OCI-LY1 (cell line): Measurements from ENCODE around the gene HORMAD2.

Source experiments
- H2AFZ ChIP-seq: fragments of 200-600 bp; sonication (generic), shearing (Covaris generic); 2 replicates; pipeline ENCODE4 v1.6.0; 2014; ENCODE audit warnings: antibody characterized with exemption, mild to moderate bottlenecking, low read length
- H3F3A ChIP-seq: fragments of 200-600 bp; sonication (generic), shearing (Covaris generic); 2 replicates; pipeline ENCODE4 v1.6.0; 2014; ENCODE audit warnings: mild to moderate bottlenecking, antibody characterized with exemption, low read length, moderate library complexity; ENCODE audit not compliant: insufficient read depth
- H3K27ac ChIP-seq: fragments of 200-600 bp; sonication (generic); 2 replicates; pipeline ENCODE4 v1.5.1; 2014; ENCODE audit warnings: low read length, mixed run types, mild to moderate bottlenecking, low read depth; ENCODE audit not compliant: poor library complexity, severe bottlenecking
- H3K27me3 ChIP-seq: fragments of 200-600 bp; sonication (generic); 2 replicates; pipeline ENCODE4 v1.6.0; 2014; ENCODE audit warnings: antibody characterized with exemption, mild to moderate bottlenecking, low read length, moderate library complexity; ENCODE audit not compliant: insufficient read depth
- H3K36me3 ChIP-seq: fragments of 200-600 bp; sonication (generic); 2 replicates; pipeline ENCODE4 v1.6.1; 2014; ENCODE audit warnings: mild to moderate bottlenecking, antibody characterized with exemption, low read length, moderate library complexity, mixed read lengths; ENCODE audit not compliant: insufficient read depth
- H3K4me1 ChIP-seq: fragments of 200-600 bp; sonication (generic); 2 replicates; pipeline ENCODE4 v1.5.1; 2014; ENCODE audit warnings: mild to moderate bottlenecking, low read length, moderate library complexity; ENCODE audit not compliant: insufficient read depth, severe bottlenecking
- H3K4me2 ChIP-seq: fragments of 200-600 bp; sonication (generic), shearing (Covaris generic); 2 replicates; pipeline ENCODE4 v1.6.1; 2014; ENCODE audit warnings: low read length
- H3K4me3 ChIP-seq: fragments of 200-600 bp; sonication (generic); 2 replicates; pipeline ENCODE4 v1.5.1; 2014; ENCODE audit warnings: low read length, low read depth, mild to moderate bottlenecking, mixed read lengths; ENCODE audit not compliant: poor library complexity, severe bottlenecking
- H3K79me2 ChIP-seq: fragments of 200-600 bp; shearing (Covaris generic); 2 replicates; pipeline ENCODE4 v1.6.1; 2016; ENCODE audit warnings: mixed run types, low read length, mixed read lengths; ENCODE audit not compliant: insufficient read depth
- H3K9ac ChIP-seq: fragments of 200-600 bp; sonication (generic), shearing (Covaris generic); 2 replicates; pipeline ENCODE4 v1.6.1; 2014; ENCODE audit warnings: mild to moderate bottlenecking, low read length, mixed read lengths
- H3K9me2 ChIP-seq: fragments of 200-600 bp; sonication (generic), shearing (Covaris generic); 2 replicates; pipeline ENCODE4 v1.6.1; 2014; ENCODE audit warnings: low read depth, mild to moderate bottlenecking, low read length, mixed read lengths
- H3K9me3 ChIP-seq: fragments of 200-600 bp; shearing (Covaris generic); 2 replicates; pipeline ENCODE4 v1.6.1; 2014; ENCODE audit warnings: low read length, mixed read lengths
- H4K20me1 ChIP-seq: fragments of 200-600 bp; sonication (generic), shearing (Covaris generic); 2 replicates; pipeline ENCODE4 v1.6.0; 2016; ENCODE audit warnings: mild to moderate bottlenecking, low read length; ENCODE audit not compliant: insufficient read depth
- EZH2 ChIP-seq: fragments of 200-600 bp; sonication (generic), shearing (Covaris generic); IDR thresholded peaks from 2 replicates; pipeline ENCODE4 v1.8.0; 2017; ENCODE audit warnings: borderline replicate concordance, mixed run types, mild to moderate bottlenecking, antibody characterized with exemption, low read length, moderate library complexity, mixed read lengths
- TF ChIP-seq, protein P1 (sequence below): fragments of 200-600 bp; sonication (generic), shearing (Covaris generic); IDR thresholded peaks from 2 replicates; pipeline ENCODE4 v1.5.1; 2017; ENCODE audit warnings: mild to moderate bottlenecking, antibody characterized with exemption, low read length, moderate library complexity, mixed read lengths

The HORMAD2 gene

DNA sequence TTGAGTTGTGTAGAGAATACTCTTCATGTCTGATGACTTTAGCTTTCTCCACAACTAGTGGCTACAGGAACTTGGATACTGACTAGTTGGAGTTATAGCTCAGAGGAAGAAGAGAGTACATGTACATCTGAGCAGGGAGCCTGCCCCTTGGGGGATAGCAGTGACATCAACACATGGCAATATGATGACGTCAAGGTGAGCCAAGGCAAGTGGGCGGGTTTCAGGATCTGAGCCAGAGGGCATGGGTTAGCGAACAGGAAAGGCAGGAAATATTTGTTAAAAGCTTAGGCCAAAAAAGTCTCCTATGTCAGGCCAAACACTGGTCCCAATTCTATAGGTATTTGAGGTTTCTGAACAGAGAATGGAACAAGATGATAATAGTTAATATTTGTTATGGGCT, 42.0 kb upstream of the HORMAD2 start:
- Histone ChIP-seq H3F3A (no peaks in the 10 kb centered on the region), H3K4me1 (no peaks in the 10 kb centered on the region), H3K9me2 (no peaks in the 10 kb centered on the region), H4K20me1 (no peaks in the 10 kb centered on the region), H3K9me3 (no peaks in the 10 kb centered on the region), H3K79me2 (no peaks in the 10 kb centered on the region), H3K27me3 (peaks cover 6% of the 10 kb centered on the region; the same call in 1 of the 2 replicates), H3K36me3 (no peaks in the 10 kb centered on the region), H3K4me3 (no peak overlapping the region), H3K27ac (no peak overlapping the region), H3K4me2 (no peak overlapping the region), H3K9ac (no peak overlapping the region), H2AFZ (no peak overlapping the region)
- TF ChIP-seq, protein P1, sequence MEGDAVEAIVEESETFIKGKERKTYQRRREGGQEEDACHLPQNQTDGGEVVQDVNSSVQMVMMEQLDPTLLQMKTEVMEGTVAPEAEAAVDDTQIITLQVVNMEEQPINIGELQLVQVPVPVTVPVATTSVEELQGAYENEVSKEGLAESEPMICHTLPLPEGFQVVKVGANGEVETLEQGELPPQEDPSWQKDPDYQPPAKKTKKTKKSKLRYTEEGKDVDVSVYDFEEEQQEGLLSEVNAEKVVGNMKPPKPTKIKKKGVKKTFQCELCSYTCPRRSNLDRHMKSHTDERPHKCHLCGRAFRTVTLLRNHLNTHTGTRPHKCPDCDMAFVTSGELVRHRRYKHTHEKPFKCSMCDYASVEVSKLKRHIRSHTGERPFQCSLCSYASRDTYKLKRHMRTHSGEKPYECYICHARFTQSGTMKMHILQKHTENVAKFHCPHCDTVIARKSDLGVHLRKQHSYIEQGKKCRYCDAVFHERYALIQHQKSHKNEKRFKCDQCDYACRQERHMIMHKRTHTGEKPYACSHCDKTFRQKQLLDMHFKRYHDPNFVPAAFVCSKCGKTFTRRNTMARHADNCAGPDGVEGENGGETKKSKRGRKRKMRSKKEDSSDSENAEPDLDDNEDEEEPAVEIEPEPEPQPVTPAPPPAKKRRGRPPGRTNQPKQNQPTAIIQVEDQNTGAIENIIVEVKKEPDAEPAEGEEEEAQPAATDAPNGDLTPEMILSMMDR, result no peak
- TF ChIP-seq EZH2, result no peak

DNA sequence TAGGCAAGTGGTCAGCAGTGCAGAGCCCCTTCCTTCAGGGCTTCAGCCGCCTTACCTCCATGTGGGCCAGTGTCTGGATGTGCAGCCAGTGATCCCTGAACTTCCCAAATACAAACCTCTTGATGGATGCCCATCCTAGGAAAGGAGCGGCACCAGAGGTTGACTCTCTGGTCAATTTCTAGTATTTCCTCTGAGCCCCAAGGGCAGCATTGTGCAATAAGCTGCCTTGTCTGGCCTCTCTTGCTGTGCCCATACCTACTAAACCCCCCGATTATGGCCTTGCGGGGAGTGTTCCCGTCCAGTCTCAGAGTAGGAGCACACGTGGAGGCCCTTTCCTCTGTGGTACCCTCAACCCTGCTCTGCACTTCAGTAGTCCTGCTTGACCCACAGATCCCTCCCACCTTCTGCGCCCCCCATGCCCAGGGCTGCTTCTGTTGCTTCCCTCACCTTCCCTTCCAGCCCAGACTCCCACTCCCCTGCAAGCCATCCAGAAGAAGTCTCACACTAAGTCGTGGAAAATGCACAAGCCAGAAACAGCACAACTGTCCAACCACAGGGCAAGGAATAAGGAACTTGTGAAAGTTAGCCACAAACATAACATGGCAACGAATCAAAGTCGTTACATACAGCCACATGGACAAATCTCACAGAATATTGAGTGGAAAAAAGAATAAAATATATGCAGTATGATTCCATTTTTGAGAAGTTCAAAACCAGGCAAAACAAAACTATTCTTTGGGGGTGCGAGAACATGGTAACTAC, 39.6 kb upstream of the HORMAD2 start:
- Histone ChIP-seq H3F3A (no peaks in the 10 kb centered on the region), H3K27ac (no peak overlapping the region), H2AFZ (no peak overlapping the region), H3K4me1 (no peaks in the 10 kb centered on the region), H3K4me3 (no peak overlapping the region), H3K79me2 (no peaks in the 10 kb centered on the region), H3K9me2 (no peaks in the 10 kb centered on the region), H3K27me3 (peaks cover 3% of the 10 kb centered on the region; the same call in 1 of the 2 replicates), H3K9ac (no peak overlapping the region), H3K4me2 (no peak overlapping the region), H3K9me3 (no peaks in the 10 kb centered on the region), H3K36me3 (no peaks in the 10 kb centered on the region), H4K20me1 (no peaks in the 10 kb centered on the region)
- TF ChIP-seq, protein P1, result no peak

DNA sequence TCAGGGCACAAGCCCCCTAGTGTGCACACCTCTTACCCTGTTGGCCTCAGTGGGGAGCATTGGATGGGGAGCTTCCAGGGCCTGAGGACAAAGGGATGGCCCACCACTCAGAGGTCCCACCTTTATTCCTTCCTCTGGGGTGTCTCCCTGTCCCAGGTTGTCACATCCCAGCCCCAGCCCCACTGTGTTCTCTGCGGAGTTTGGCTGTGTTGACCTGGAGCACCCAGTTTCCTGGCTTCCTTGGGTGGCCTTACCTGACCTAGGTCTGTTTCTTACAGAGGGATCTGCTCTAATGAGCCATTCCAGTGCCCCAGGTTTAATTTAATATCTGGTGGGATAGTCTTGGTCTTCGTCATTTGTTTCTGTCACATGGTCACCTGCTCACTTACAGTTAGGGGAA, 38.8 kb upstream of the HORMAD2 start:
- Histone ChIP-seq H3K27me3 (peaks cover 3% of the 10 kb centered on the region; the same call in 1 of the 2 replicates), H4K20me1 (no peaks in the 10 kb centered on the region), H3K79me2 (no peaks in the 10 kb centered on the region), H3K27ac (no peak overlapping the region), H3K4me3 (no peak overlapping the region), H3F3A (no peaks in the 10 kb centered on the region), H2AFZ (no peak overlapping the region), H3K9me2 (no peaks in the 10 kb centered on the region), H3K9me3 (no peaks in the 10 kb centered on the region), H3K4me2 (no peak overlapping the region), H3K36me3 (no peaks in the 10 kb centered on the region), H3K4me1 (no peaks in the 10 kb centered on the region), H3K9ac (no peak overlapping the region)
- no peak for TF ChIP-seq EZH2
- TF ChIP-seq, protein P1, result no peak
